Uterus (tissue), 2 donors: Measurements from ENCODE around the gene P3H4.

Experiments
- POLR2A ChIP-seq, 2 donors: fragments of 450-650 bp; IDR thresholded peaks; one replicate each; pipeline ENCODE4 v1.6.1; 2016; ENCODE audit warnings: antibody characterized with exemption in 2 of 2, mild to moderate bottlenecking in 1 of 2, moderate library complexity in 1 of 2
- TF ChIP-seq, protein P1 (sequence below), 4 experiments: fragments of 200-600 bp in 2 of 4; fragments of 450-650 bp in 2 of 4; sonication (generic) in 2 of 4; IDR thresholded peaks; one replicate each; pipeline ENCODE4 v1.5.1; 2016 to 2019; ENCODE audit warnings: antibody characterized with exemption in 4 of 4, mild to moderate bottlenecking in 2 of 4, moderate library complexity in 1 of 4

DNA sequence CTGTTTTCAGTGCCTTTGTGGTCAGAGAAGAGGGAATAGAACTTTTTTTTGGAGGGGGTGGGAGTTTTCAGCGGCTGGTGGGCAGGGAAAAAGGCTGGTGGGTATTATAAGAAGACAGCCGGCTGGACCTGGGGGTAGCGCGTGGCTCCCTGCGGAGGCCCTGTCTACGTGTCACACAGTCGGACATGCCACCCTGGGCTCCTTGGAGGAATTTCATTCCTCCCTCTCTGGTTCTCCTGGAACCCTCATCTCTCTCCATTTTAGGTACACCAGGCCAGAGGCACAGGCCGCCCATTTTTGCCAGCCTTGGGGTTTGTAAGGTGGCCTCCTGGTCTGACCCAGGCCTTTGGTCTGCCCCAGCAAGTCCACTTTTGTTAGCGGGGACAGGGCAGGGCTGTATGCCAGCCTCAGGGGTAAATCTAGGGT lies 2.0 kb upstream of the P3H4 start:
- TF ChIP-seq, protein P1, sequence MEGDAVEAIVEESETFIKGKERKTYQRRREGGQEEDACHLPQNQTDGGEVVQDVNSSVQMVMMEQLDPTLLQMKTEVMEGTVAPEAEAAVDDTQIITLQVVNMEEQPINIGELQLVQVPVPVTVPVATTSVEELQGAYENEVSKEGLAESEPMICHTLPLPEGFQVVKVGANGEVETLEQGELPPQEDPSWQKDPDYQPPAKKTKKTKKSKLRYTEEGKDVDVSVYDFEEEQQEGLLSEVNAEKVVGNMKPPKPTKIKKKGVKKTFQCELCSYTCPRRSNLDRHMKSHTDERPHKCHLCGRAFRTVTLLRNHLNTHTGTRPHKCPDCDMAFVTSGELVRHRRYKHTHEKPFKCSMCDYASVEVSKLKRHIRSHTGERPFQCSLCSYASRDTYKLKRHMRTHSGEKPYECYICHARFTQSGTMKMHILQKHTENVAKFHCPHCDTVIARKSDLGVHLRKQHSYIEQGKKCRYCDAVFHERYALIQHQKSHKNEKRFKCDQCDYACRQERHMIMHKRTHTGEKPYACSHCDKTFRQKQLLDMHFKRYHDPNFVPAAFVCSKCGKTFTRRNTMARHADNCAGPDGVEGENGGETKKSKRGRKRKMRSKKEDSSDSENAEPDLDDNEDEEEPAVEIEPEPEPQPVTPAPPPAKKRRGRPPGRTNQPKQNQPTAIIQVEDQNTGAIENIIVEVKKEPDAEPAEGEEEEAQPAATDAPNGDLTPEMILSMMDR (IDR thresholded peaks at IDR 0.05) = no peak
- TF ChIP-seq POLR2A (IDR thresholded peaks at IDR 0.05) = no peak
